Keratinocyte (primary cell): ENCODE measurements around the gene ATF2.

Source experiments
- EZH2 ChIP-seq: IDR thresholded peaks from one replicate; pipeline ENCODE4 v1.6.1; 2012; ENCODE audit warnings: inconsistent platforms, mild to moderate bottlenecking, low read length, moderate library complexity
- TF ChIP-seq, protein P1 (sequence below), 3 experiments: IDR thresholded peaks in 1 of 3; conservative IDR thresholded peaks in 1 of 3; optimal IDR thresholded peaks in 1 of 3; 2 replicates in 2 of 3; 3 replicates in 1 of 3; pipeline versions ENCODE3 to v1.5.1; 2011; ENCODE audit warnings: low read length in 3 of 3, mild to moderate bottlenecking in 3 of 3, moderate library complexity in 2 of 3, control low read depth in 1 of 3, inconsistent platforms in 1 of 3; ENCODE audit not compliant: insufficient read depth in 2 of 3; ENCODE audit errors: extremely low read depth in 1 of 3

DNA sequence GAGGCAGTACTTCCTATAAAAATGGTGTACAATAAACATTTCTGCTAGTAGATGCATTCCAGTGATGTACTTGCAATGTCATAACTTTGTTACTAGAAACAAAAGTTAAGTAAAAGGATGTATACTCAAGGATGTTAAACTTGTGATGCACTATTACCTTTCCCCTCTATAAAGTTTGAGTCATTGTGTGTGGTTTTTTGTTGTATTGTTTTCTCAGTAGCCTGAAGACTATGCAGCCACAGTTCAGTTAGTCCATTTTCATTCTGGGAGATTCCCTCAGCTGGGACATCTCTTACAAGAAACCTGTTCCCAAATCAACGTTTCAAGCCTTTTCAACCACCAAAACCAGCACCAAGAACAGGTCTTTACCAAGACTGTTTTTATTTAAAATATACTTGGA lies 7.9 kb upstream of the ATF2 start:
- TF ChIP-seq, protein P1, sequence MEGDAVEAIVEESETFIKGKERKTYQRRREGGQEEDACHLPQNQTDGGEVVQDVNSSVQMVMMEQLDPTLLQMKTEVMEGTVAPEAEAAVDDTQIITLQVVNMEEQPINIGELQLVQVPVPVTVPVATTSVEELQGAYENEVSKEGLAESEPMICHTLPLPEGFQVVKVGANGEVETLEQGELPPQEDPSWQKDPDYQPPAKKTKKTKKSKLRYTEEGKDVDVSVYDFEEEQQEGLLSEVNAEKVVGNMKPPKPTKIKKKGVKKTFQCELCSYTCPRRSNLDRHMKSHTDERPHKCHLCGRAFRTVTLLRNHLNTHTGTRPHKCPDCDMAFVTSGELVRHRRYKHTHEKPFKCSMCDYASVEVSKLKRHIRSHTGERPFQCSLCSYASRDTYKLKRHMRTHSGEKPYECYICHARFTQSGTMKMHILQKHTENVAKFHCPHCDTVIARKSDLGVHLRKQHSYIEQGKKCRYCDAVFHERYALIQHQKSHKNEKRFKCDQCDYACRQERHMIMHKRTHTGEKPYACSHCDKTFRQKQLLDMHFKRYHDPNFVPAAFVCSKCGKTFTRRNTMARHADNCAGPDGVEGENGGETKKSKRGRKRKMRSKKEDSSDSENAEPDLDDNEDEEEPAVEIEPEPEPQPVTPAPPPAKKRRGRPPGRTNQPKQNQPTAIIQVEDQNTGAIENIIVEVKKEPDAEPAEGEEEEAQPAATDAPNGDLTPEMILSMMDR (optimal IDR thresholded peaks at IDR 0.05 in 1 of 3, IDR thresholded peaks at IDR 0.05 in 1 of 3, conservative IDR thresholded peaks at IDR 0.05 in 1 of 3; ENCODE audit: extremely low read depth in 1 of 3, insufficient read depth in 2 of 3, low read length in 3 of 3): no peak
- no peak for TF ChIP-seq EZH2
